GM19467 (cell line): ENCODE data around the gene TENM4.

Source experiments
- ATAC-seq: cut with Tn5 transposase; IDR thresholded peaks from one replicate; pipeline ENCODE4 v1.9.1; 2021; ENCODE audit warnings: mild to moderate bottlenecking, moderate library complexity; ENCODE audit not compliant: unreplicated experiment

TENM4 gene

DNA sequence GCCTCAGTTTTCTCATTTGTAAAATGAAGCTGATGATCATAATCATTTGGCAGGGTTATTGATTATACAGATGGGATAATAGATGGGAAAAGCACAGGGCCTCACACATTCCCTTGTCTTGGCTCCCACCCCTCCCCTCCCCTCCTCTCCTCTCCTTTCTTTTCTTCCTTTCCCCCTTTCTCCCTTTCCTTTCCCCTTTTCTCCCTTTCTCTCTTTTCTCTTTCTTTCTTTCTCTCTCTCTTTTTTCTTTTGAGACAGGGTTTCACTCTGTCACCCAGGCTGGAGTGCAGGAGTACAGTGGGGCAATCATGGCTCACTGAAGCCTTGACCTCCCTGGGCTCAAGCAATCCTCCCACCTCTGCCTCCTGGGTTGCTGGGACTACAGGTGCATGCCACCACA lies 705.1 kb downstream of the TENM4 start:
- no peak for ATAC-seq

DNA sequence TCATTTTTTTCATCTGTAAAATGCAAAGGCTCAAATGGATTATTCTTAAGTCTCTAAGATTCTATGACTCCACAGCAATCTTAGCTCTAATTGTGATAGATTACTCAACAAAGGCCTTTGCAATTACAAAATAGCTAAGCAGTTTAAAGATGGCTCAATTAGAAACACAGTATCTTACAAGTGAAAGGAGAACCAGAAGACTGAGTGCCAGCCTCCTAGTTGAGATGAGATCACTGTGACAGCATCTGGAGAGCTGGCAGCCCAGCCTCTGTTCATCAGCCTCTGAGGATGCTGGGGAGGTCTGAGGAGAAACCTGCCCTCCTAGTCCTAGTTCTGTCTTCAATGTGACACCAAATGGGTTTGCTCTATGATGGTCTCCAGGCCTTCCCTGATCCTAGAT lies 707.8 kb downstream of the TENM4 start:
- ATAC-seq = no peak

DNA sequence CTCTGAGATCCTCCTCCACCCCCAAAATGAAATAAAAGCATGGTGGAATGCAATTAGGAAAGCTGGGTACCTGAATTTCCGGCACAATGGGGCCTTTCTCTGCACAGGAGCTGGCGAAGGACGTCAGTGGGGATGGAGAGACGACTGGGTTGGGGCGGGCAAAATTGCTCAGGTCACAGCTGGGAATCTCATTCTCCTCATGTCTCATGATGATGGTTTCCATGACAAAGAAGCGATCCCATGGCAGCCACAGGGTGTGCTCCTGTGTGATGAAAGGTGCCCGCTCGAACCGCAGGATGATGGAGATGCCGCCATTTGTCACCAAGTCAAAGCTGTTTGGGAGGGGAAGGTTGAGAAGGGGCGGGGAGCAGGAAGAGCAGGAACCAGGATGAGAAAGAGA lies 708.6 kb downstream of the TENM4 start:
- ATAC-seq = no peak

DNA sequence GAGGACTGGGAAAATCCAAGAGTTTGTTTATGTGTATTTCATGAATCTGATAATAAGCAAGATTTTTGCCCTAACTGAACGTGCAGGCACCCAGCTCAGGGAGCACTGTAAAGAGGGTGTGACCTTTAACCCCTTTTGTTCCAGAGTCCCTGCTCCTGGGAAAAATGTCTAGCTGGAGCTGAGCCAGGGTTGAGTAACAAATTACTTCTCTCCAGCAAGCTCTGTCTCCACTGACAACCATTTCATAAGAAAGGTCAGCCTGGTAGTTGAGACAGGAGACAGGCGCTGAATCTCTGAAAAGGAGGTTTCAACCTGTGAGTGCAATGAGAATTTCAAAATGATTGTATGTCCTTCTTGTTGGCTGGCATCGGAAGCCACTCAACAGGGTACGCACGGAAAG lies 709.8 kb downstream of the TENM4 start:
- no peak for ATAC-seq

DNA sequence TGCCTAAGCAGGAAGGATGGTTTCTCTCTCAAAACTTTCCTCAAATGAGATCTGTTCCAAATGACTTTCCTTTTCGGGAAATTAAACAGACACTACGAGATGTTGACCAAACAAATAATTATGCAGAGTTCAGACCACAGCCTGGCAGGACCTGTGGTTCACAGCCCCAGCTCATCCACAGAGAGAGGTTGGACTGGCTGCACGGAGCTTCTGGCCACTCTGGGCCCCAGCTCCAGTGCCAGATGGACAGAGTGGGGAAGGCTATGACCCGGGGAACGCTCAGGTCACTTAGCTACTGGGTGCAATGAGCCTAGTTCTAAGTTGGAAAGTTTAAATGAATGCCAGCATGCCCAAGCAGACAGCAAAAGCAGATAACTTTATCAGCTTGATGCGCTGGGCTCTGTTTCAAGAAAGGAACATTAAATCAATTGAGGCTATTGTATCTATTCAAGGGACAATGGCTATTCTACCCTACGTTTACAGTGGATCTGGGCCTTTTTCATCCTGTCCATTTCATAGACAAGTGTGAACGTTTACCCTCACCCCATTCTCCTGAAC lies 710.5 kb downstream of the TENM4 start:
- ATAC-seq = no peak

DNA sequence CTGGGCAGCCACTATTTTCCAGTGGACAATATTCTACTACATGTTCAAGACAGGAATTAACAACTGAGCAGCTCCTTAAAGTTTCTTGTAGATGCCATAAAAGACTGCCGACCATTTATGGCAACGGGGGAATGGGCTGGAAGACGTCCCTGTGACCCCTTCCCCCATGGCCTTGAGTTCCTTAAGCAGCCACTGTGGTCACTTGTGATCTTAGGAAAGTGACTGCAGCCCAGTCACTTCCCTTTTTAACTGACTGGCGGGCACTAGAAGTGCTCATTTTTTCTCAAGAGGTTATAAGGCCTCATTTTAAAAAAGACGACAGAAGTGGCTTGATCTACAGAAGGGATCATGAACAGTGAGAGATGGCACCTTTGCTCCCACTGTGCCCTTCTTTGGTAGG lies 713.0 kb downstream of the TENM4 start:
- no peak for ATAC-seq

DNA sequence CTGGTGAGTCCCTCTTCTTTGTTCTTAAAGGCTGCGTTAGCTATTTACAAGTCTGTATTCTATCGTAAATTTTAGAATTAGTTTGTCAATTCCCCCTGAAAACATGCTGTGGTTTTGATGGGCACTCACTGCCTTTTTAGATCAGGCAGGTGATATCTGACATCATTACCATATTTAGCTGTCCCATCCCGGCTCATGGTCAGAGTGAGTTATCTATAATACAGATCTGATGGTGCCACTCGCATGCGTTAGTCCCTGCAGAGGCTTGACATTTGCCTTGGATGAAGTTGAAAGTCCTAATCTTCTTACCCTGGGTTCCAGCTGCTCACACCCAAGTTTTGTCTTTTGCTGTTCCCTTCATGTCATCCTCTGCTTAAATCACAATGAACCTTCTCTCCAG lies 715.6 kb downstream of the TENM4 start:
- no peak for ATAC-seq

DNA sequence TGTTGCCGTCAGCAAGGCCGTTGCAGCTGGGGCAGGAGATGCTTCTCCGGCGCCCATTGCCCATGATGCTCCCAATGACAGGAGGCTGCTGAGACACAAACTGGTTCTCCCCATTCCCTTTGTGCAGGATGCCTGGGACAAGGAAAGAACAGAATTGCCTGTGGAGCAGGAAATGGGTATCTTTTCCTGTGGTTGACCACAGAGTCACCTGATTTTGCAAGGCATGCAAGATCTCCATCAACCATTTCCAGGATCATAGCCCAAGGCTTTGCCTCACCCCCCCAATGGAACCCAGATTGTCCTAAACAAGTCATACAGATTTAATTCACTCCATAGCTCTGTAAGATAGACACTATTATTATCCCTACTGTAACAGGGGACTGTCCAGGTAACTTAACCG lies 718.0 kb downstream of the TENM4 start:
- no peak for ATAC-seq

DNA sequence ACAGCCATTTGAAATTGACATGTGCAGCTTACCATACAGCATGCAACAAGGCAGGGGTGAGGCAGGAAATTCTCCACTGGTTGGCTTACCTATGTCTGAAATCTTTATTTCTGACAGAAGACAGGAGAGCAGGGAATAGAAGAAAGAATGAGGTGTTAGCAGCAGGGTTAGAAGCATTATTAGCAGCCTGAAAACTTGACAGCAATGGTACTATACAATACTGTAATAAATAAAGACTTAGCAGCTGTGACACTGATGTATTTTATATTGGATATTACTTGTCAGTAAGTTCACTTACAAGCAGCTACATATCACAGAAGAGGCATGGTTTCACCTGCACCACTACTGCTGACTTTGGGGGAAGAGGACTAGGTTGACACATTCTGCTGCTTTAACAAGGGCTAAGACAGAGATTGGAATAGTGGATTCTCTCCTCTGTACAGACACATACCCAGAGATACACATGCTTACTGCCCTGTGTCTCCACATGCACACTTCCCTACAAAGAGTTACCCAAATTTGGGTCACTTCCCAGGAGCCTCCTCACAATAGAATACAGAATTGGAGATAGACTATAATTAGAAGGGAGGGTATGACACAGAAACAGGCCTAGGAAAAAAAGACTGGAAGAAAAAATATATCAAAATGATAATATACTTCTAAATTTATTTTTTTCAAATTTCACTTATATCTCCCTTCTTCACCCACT lies 720.4 kb downstream of the TENM4 start:
- no peak for ATAC-seq

DNA sequence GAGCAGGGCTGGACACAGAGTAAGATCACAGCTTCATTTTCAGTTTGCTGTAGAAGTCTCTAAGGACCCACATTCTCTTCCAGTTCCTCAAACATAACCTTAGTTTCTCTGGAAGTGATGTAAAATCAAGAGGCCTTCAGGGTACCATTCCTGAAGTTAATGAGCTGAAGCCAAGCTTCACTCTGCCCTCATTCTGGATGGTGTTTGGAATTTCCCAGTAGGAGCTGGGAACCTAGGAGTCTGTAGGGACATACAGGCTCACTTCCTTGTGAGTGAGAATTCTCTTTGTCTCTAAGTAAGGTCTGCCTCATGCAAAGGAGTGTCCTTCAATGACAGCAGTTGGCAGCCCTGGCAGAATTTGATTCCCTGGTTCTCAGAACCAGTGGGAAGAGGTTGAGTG lies 723.8 kb downstream of the TENM4 start:
- no peak for ATAC-seq

DNA sequence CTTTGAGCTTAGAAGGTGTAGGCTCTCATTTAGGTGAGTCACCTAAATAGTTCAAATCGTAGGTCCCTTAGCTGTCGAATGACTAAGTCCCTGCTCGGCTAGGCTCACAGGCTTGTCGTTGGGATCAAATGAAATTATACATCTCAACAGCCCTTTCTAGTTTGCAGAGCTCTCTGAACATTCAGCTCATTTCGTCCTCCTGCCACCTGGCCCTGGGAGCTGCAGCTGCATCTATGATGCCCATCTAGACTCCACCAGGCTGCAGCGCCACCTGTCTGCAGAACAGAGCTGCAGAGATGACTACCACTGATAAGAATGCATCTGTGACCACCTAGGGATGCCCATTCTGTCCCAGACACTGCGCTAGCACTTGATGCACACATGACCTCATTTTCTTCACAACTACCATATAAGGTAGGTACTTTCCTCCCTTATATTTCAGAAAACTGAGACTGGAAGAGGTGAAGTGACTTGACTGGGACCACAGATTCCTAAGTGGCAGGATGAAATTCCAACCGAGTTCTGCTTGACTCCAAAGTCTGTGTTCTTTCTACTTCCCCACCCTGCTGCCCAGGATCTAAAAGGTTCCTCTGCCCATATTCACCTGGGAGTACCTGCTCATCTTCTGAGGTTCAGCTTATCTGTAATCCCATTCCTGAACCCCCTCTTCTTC lies 725.1 kb downstream of the TENM4 start:
- no peak for ATAC-seq

DNA sequence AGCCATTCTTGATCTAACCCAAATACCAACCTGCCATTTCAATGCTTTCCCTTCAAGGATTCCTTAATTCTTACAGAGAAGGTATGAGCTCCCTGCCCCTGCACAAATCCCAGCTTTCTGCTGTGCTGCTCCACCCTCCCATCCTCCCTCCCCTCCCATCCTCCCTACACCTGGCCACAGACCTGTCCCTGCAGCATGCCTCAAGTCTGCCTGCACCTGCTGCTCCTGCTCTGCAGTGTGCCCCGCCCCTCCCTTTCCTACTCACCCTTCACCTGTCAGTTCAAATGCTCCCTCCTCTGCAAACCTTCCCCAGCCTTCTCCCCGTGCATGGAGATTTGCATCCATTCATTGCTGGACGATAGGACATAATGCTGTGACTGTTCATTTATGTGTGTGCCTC lies 726.3 kb downstream of the TENM4 start:
- ATAC-seq = no peak

DNA sequence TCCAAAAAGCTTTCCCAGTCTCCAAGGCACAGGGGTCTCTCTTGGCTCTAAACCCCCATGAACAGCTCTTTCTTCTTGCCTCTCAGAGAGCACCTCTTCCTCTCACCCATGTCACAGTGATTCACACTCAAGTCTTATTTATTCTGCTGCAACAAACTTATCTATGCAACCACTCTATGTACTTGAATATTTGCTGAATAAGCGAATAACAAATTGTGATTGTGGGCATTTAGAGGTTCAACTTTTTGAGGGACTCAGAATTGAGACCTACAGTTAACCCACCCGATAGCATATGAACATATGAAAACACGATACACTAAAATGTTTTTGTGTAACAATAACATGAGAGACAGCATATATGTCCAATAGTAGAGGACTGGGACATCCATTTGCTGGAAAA lies 729.1 kb downstream of the TENM4 start:
- ATAC-seq = no peak

DNA sequence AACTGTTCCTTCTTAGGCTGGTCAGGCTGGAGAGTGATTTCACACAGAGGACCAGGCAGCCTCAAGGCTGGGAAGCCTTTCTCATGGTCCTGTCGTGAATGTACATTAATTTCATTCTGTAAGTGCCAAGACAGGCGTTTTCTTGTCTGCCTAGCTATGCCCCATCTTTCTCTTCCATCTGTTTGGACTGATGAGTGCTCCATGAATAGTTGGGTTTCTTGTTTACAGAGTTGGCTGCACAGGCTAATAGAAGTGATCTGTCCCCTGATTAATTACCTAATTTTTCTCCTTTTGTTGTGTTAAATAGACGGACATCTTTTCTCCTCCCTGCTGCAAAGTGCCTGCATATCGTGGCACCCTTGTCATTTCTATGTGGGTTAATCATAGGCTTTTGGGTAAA lies 730.4 kb downstream of the TENM4 start:
- ATAC-seq = no peak

DNA sequence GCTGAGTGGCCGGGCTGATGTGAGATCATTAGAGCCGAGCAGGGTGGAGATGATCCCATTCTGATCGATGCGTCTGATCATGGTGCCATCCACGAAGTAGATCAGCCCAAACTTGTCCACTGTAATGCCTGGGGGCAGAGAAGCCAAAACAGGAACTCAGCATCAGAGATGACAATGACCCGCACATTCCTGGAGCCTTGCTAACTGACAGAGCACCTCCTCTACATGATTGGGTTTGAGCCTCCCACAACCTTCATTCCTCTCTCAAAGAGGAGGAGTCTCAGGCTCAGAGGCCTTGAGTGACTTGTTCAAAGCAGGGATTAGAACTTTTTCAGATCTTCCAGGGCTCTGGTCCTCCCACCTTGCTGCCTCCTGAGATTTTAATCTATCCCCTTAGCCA lies 732.4 kb downstream of the TENM4 start:
- no peak for ATAC-seq

DNA sequence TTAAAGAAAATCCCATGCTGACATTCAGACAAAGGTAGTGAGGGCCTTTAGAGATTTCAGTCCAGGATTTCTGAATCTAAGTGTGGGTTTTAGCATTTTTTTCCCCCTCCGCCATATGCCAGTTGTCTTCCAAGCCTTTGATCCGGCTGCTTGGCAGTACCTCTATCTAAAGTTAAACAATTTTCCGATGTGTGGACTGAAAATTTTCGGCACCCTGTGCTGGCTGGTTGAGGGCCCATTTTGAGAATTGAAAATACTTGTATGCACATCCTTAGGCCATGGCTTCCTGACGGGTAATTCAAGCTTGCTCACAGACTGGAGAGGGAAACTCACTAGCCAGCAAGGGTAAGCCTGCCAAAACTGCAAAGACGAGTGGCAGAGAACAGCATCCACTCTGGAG lies 734.3 kb downstream of the TENM4 start:
- ATAC-seq = no peak

DNA sequence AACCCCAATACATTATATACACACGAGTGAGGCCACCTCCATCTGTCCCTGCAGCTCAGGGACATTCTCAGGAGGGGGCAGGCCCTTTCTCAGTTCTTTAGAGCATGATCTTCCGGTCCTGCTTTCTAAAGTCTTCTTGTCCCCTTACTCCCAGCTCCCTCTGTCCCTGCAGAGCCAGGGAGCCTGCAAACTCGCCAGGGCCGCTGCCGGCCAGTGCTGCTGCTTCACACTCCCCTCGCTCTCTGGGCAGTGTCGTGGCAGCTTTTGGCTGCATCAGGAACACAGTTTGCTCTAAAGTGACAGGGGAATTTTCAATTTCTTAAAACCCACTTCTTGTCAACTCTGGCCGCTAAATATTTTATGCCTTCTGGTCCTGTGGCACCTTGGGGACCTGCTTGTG lies 736.0 kb downstream of the TENM4 start:
- ATAC-seq = no peak

DNA sequence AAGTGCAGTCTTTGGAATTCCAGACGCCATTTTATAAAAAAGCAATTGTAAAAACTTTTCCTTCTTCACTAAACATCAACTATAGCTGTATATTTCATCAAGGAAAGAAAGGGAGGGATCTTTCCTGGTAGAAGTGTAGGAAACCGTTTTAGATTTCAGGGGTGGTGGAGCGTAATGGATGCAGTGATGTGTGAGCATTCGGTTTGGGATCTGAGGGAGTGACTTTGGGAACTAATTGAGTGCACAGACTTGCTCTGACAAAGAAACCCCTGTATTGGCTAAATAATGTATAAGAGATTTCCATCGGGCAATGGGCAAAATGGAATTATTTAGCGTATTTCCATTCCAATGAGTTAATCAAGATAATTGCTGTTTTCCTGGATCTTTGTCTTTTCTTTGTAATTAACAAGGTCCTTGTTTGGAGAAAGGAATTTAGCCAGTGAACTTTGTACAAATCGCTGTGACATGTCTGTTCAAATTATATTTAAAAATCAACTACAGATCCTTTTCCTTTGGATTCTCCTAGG lies 741.2 kb downstream of the TENM4 start:
- ATAC-seq = no peak

DNA sequence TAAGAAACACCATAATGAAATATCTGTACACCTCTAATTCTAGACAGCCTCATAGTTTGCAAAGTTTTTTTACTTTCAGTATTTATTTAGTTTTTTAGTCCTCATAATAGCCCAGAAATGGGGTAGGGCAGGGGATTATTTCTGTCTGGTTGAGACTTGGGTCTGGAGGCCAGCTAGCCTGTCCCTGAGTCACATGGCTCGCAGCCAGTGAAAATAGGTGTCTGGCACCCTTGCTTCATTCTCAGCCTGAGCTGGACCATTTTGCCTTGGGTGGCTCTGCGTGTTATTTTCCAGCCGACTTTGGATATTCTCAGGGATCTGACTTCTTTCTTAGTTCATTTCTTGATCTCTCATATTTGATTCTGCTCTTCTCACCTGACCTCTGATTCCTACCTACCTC lies 742.2 kb downstream of the TENM4 start:
- ATAC-seq = no peak

DNA sequence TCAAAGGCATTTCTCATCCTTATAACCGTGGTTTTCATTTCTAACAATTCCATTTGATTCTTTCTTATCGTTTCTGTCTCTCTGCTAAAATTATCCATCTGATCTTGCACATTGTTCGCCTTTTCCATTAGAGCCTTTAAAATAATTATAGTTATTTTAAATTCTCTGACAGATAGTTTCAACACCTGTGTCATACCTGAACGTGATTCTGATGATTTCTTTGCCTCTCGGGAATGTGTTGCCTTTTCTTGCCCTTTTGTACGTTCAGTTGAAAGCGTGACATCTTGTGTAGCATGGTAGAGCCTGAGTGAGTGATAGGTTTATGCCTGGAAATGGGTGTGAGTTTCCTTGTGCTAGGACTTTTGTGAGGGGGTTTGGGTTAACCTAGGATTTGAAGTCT lies 744.7 kb downstream of the TENM4 start:
- ATAC-seq = no peak

DNA sequence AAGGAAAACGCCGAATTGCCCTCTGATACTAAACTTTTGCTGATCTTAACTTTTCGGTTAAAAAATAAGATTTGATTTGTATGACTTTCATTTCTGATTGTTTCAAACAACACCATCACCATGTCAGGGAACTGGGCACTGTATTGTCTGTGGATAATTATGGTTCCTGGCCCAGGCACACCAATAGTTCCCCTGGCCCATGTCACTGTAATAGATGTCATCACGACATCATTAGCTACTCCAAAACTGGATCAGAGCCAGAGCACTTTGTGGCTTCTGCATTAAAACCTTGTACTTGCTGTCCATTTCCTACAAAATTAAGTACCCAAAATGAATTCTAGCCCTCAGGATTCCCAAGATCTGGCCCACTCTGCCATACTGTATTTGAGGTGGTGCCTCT lies 746.7 kb downstream of the TENM4 start:
- ATAC-seq = no peak

DNA sequence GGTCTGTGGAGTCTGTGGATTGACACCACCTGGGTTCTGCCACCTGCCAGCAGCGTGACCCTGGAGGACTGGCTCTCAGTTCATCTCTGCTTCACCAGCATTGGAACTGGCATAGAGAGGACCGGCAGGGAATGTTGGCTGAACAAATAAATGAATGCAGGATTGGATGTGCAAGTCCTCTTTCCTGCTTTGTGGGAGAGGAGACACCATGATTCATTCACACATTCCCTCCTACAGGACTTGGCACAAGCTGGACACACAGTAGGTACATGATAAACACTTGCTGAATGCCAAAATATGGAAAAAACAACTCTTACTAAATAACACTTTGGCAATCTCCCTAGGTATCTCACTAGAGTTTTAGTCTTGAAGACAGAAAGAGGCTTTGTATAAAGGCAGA lies 749.6 kb downstream of the TENM4 start:
- no peak for ATAC-seq
